Measurements from ENCODE around the gene PPFIA1.

GRCh38 chr11:70420496-70420895 is 150.0 kb downstream of the PPFIA1 start:
- TF ChIP-seq CTCF (IDR thresholded peaks at IDR 0.05): no peak
- TF ChIP-seq POLR2A (IDR thresholded peaks at IDR 0.05): no peak
- TF ChIP-seq EP300 (IDR thresholded peaks at IDR 0.05): no peak

Data from ovary (tissue), 3 donors.